H9 (cell line): Measurements from ENCODE around the gene ZMYM2. TPM values are rescaled to one million over a fixed set of nuclear protein-coding genes. Genes with fewer than 3 reads are reported as not detected.

ENCODE experiments used
- DNase-seq: peaks from one replicate; pipeline ENCODE4 v3.0.0-alpha.2; 2017
- H2AFZ ChIP-seq: one replicate; pipeline ENCODE4 v1.6.1; 2013; ENCODE audit warnings: mild to moderate bottlenecking, low read length, control low read depth, moderate library complexity
- H2AK5ac ChIP-seq: 2 replicates; pipeline ENCODE4 v1.6.1; 2013; ENCODE audit warnings: low read length, control low read depth, mixed read lengths; ENCODE audit not compliant: insufficient read length
- H2BK120ac ChIP-seq: one replicate; pipeline ENCODE4 v1.6.1; 2013; ENCODE audit warnings: low read depth, mild to moderate bottlenecking, low read length, control low read depth, inconsistent platforms; ENCODE audit not compliant: poor library complexity, severe bottlenecking
- H2BK12ac ChIP-seq: 2 replicates; pipeline ENCODE4 v1.6.1; 2013; ENCODE audit warnings: low read length, control low read depth, mixed read lengths, low read depth; ENCODE audit not compliant: insufficient read length
- H2BK15ac ChIP-seq: 2 replicates; pipeline ENCODE4 v1.6.1; 2013; ENCODE audit warnings: low read depth, low read length, control low read depth
- H2BK20ac ChIP-seq: one replicate; pipeline ENCODE4 v1.6.1; 2013; ENCODE audit warnings: low read depth, mild to moderate bottlenecking, low read length, control low read depth, inconsistent platforms; ENCODE audit not compliant: poor library complexity, severe bottlenecking
- H2BK5ac ChIP-seq: 2 replicates; pipeline ENCODE4 v1.6.1; 2013; ENCODE audit warnings: low read length, control low read depth, mixed read lengths; ENCODE audit not compliant: insufficient read length
- H3K14ac ChIP-seq: 2 replicates; pipeline ENCODE4 v1.6.1; 2013; ENCODE audit warnings: low read length, control low read depth; ENCODE audit not compliant: insufficient read depth
- H3K18ac ChIP-seq: 2 replicates; pipeline ENCODE4 v1.6.1; 2013; ENCODE audit warnings: low read depth, mild to moderate bottlenecking, mixed read lengths, low read length, control low read depth; ENCODE audit not compliant: insufficient read length
- H3K23ac ChIP-seq: 2 replicates; pipeline ENCODE4 v1.6.1; 2013; ENCODE audit warnings: low read length, control low read depth, mixed read lengths, low read depth; ENCODE audit not compliant: insufficient read length
- H3K23me2 ChIP-seq: 2 replicates; pipeline ENCODE4 v1.6.1; 2013; ENCODE audit warnings: low read depth, mild to moderate bottlenecking, mixed read lengths, low read length, control low read depth; ENCODE audit not compliant: insufficient read length, poor library complexity, severe bottlenecking
- H3K27ac ChIP-seq: 2 replicates; pipeline ENCODE4 v1.5.1; 2013; ENCODE audit warnings: low read length, control low read depth, mixed read lengths, low read depth; ENCODE audit not compliant: insufficient read length
- H3K27me3 ChIP-seq: 2 replicates; pipeline ENCODE4 v1.6.1; 2013; ENCODE audit warnings: low read length, control low read depth, inconsistent platforms; ENCODE audit not compliant: insufficient read depth
- H3K4ac ChIP-seq: 2 replicates; pipeline ENCODE4 v1.6.1; 2013; ENCODE audit warnings: low read depth, mild to moderate bottlenecking, control low read depth, inconsistent platforms, low read length, moderate library complexity
- H3K4me1 ChIP-seq: 2 replicates; pipeline ENCODE4 v1.6.1; 2013; ENCODE audit warnings: low read length, control low read depth, inconsistent platforms; ENCODE audit not compliant: insufficient read depth
- H3K4me2 ChIP-seq: 2 replicates; pipeline ENCODE4 v1.6.1; 2013; ENCODE audit warnings: low read length, control low read depth, mixed read lengths; ENCODE audit not compliant: insufficient read length, insufficient read depth
- H3K56ac ChIP-seq: 2 replicates; pipeline ENCODE4 v1.6.1; 2013; ENCODE audit warnings: low read depth, mild to moderate bottlenecking, mixed read lengths, low read length, control low read depth; ENCODE audit not compliant: insufficient read length
- H3K79me1 ChIP-seq: 2 replicates; pipeline ENCODE4 v1.6.1; 2013; ENCODE audit warnings: low read depth, mild to moderate bottlenecking, moderate library complexity, low read length, control low read depth, inconsistent platforms; ENCODE audit not compliant: insufficient read depth, poor library complexity, severe bottlenecking
- H3K79me2 ChIP-seq: 2 replicates; pipeline ENCODE4 v1.6.1; 2013; ENCODE audit warnings: low read length, control low read depth, inconsistent platforms; ENCODE audit not compliant: insufficient read depth
- H3K9ac ChIP-seq: 2 replicates; pipeline ENCODE4 v1.6.1; 2013; ENCODE audit warnings: low read length, control low read depth, mixed read lengths; ENCODE audit not compliant: insufficient read length; ENCODE audit errors: extremely low read depth
- H3K9me3 ChIP-seq: one replicate; pipeline ENCODE4 v1.6.1; 2013; ENCODE audit warnings: low read depth, low read length, inconsistent platforms; ENCODE audit not compliant: control insufficient read depth
- H3T11ph ChIP-seq: one replicate; pipeline ENCODE4 v1.6.1; 2013; ENCODE audit warnings: mild to moderate bottlenecking, low read length, control low read depth, inconsistent platforms
- H4K20me1 ChIP-seq: one replicate; pipeline ENCODE4 v1.6.1; 2013; ENCODE audit not compliant: control insufficient read depth, insufficient read length, insufficient read depth
- H4K5ac ChIP-seq: 2 replicates; pipeline ENCODE4 v1.6.1; 2013; ENCODE audit warnings: low read depth, mild to moderate bottlenecking, mixed read lengths, low read length, control low read depth; ENCODE audit not compliant: insufficient read length
- H4K8ac ChIP-seq: replicated peaks from 2 replicates; pipeline ENCODE4 v1.6.1; 2013; ENCODE audit warnings: low read length, control low read depth, mixed read lengths, low read depth; ENCODE audit not compliant: insufficient read length
- H4K91ac ChIP-seq: 2 replicates; pipeline ENCODE4 v1.6.1; 2013; ENCODE audit warnings: low read depth, mild to moderate bottlenecking, moderate library complexity, mixed read lengths, low read length, control low read depth; ENCODE audit not compliant: insufficient read length
- H3K27ac Mint-ChIP-seq, 3 experiments: 2 replicates in 2 of 3; 3 replicates in 1 of 3; pipeline ENCODE4 v1.8.0; 2020 to 2021; ENCODE audit warnings: mixed read lengths in 3 of 3, mild to moderate bottlenecking in 1 of 3, moderate library complexity in 1 of 3
- H3K27me3 Mint-ChIP-seq: 2 replicates; pipeline ENCODE4 v1.8.0; 2021; ENCODE audit warnings: low read depth, mild to moderate bottlenecking, moderate library complexity, mixed read lengths
- H3K36me3 Mint-ChIP-seq, 3 experiments: 2 replicates in 2 of 3; 3 replicates in 1 of 3; pipeline ENCODE4 v1.8.0; 2020 to 2021; ENCODE audit warnings: low read depth in 3 of 3, mixed read lengths in 3 of 3; ENCODE audit not compliant: insufficient read depth in 1 of 3
- H3K4me1 Mint-ChIP-seq, 2 experiments: 2 replicates each; pipeline ENCODE4 v1.8.0; 2020; ENCODE audit warnings: mixed read lengths in 2 of 2
- H3K4me3 Mint-ChIP-seq, 2 experiments: 2 replicates in 1 of 2; 3 replicates in 1 of 2; pipeline ENCODE4 v1.8.0; 2020 to 2021; ENCODE audit warnings: mild to moderate bottlenecking in 2 of 2, mixed read lengths in 2 of 2, moderate library complexity in 1 of 2
- H3K9me3 Mint-ChIP-seq, 2 experiments: 2 replicates in 1 of 2; 3 replicates in 1 of 2; pipeline ENCODE4 v1.8.0; 2020; ENCODE audit warnings: mild to moderate bottlenecking in 2 of 2, mixed read lengths in 2 of 2, moderate library complexity in 1 of 2
- WGBS: extraction: QIAGEN DNeasy Blood & Tissue Kit; methylation state at CpG from one replicate; pipeline ENCODE4 v1.1.7; 2013; ENCODE audit warnings: missing lambda C conversion rate, low lambda C conversion rate, mixed read lengths; ENCODE audit not compliant: insufficient read length; ENCODE audit errors: extremely low coverage; 5-methylcytosine and 5-hydroxymethylcytosine counted together
- total RNA-seq: library from RNA; stranded (reverse); gene quantifications from 2 replicates; pipeline ENCODE4 v1.2.1, GENCODE V29; 2021
- TF ChIP-seq, protein P1 (sequence below): fragments of 200-600 bp; sonication (generic); conservative IDR thresholded peaks from 3 replicates; pipeline ENCODE4 v1.8.0; 2021; ENCODE audit warnings: antibody characterized with exemption, mild to moderate bottlenecking

Gene ZMYM2
- total RNA-seq, 1 experiment from 2014 or later = 173 TPM

DNA sequence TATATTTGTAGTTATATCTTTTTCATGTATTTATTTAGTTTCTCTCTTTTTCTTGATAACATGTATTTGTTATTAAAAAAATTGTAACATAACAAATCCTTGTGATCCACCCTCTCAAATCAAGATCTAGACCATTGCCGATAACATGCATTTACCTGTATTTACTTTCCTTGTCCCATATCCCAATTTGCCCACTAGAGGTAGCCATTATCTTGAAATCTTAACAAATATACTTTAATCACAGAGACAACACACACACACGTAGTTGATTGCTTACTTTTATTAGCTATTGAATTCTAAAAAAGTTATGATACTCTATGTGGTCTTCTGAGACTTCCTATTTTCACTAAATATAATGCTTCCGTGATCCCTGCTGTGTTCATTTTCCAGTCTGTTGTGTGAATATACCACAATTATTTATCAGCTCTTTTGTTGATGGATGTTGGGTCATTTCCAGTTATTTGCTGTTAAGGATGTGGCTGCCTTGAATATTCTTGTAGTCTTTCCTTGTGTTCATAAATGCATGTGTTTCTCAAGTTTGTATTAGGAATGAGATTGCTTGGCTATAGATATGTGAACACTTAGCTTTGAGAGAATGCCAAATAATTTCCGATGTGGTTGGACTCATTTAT lies 31.3 kb upstream of the ZMYM2 start:
- H3K9me3 Mint-ChIP-seq = no peaks in the 10 kb centered on the region
- no peak overlapping the region for H3K9ac ChIP-seq

More for the DNA sequence above, 31.3 kb upstream of the ZMYM2 start:
- no peaks in the 10 kb centered on the region for H3K4me1 ChIP-seq
- no CpG with 5 or more reads among the region's 4 CpGs for WGBS
- TF ChIP-seq, protein P1, sequence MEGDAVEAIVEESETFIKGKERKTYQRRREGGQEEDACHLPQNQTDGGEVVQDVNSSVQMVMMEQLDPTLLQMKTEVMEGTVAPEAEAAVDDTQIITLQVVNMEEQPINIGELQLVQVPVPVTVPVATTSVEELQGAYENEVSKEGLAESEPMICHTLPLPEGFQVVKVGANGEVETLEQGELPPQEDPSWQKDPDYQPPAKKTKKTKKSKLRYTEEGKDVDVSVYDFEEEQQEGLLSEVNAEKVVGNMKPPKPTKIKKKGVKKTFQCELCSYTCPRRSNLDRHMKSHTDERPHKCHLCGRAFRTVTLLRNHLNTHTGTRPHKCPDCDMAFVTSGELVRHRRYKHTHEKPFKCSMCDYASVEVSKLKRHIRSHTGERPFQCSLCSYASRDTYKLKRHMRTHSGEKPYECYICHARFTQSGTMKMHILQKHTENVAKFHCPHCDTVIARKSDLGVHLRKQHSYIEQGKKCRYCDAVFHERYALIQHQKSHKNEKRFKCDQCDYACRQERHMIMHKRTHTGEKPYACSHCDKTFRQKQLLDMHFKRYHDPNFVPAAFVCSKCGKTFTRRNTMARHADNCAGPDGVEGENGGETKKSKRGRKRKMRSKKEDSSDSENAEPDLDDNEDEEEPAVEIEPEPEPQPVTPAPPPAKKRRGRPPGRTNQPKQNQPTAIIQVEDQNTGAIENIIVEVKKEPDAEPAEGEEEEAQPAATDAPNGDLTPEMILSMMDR = peak; percentile 64
- no peak overlapping the region for H2BK15ac ChIP-seq
- H4K91ac ChIP-seq = no peak overlapping the region
- no peaks in the 10 kb centered on the region for H3K79me2 ChIP-seq
- no peaks in the 10 kb centered on the region for H3K79me1 ChIP-seq
- no peaks in the 10 kb centered on the region for H3K9me3 ChIP-seq
- no peak overlapping the region for H4K8ac ChIP-seq
- no peak overlapping the region for H3K14ac ChIP-seq
- H3K27ac Mint-ChIP-seq = no peak overlapping the region
- no peak overlapping the region for H3K18ac ChIP-seq
- no peak overlapping the region for H3K23ac ChIP-seq
- no peak overlapping the region for H2BK120ac ChIP-seq
- no peak overlapping the region for H2AK5ac ChIP-seq
- H3K4me2 ChIP-seq = no peak overlapping the region
- no peaks in the 10 kb centered on the region for H3K23me2 ChIP-seq
- no peak overlapping the region for H3T11ph ChIP-seq
- no peak overlapping the region for H3K27ac ChIP-seq
- H2BK5ac ChIP-seq = no peak overlapping the region
- no peaks in the 10 kb centered on the region for H3K27me3 Mint-ChIP-seq
- no peak overlapping the region for H3K56ac ChIP-seq
- no peaks in the 10 kb centered on the region for H3K4me1 Mint-ChIP-seq
- H3K4ac ChIP-seq = no peak overlapping the region
- H3K36me3 Mint-ChIP-seq = no peaks in the 10 kb centered on the region; a peak in 2 of 7 replicates
- H4K20me1 ChIP-seq = no peaks in the 10 kb centered on the region
- no peak overlapping the region for H2BK20ac ChIP-seq
- no peak overlapping the region for H4K5ac ChIP-seq
- H3K27me3 ChIP-seq = no peaks in the 10 kb centered on the region
- DNase-seq = no peak
- no peak overlapping the region for H3K4me3 Mint-ChIP-seq
- no peak overlapping the region for H2AFZ ChIP-seq
- H2BK12ac ChIP-seq = no peak overlapping the region
